Kidney epithelial cell (primary cell): ENCODE measurements around the gene ADCY4. TPM values are rescaled to one million over a fixed set of nuclear protein-coding genes. Genes with fewer than 3 reads are reported as not detected.

Experiments used
- DNase-seq: peaks from one replicate; pipeline ENCODE4 v3.0.0-alpha.2; 2010; ENCODE audit warnings: low read depth
- H3K27me3 ChIP-seq: 2 replicates; pipeline ENCODE4 v1.6.0; 2011; ENCODE audit warnings: low read length; ENCODE audit not compliant: control insufficient read depth, insufficient read depth
- H3K36me3 ChIP-seq: 2 replicates; pipeline ENCODE4 v1.5.1; 2011; ENCODE audit warnings: low read length; ENCODE audit not compliant: control insufficient read depth, insufficient read depth
- H3K4me3 ChIP-seq: 2 replicates; pipeline ENCODE4 v1.5.1; 2011; ENCODE audit warnings: low read depth, mild to moderate bottlenecking, control low read depth, low read length
- total RNA-seq: library from RNA; depleted of rRNA; stranded (reverse); fragments of >200 nt; gene quantifications from 2 replicates; pipeline ENCODE4 v1.2.3, GENCODE V29; 2015
- TF ChIP-seq, protein P1 (sequence below): IDR thresholded peaks from 2 replicates; pipeline ENCODE4 v1.5.1; 2011; ENCODE audit warnings: mild to moderate bottlenecking, moderate library complexity, low read length, control low read depth, inconsistent platforms; ENCODE audit not compliant: insufficient read depth, poor library complexity, severe bottlenecking

ADCY4 gene
- total RNA-seq, 1 donor from 2014 or later, result 9.0 TPM

DNA sequence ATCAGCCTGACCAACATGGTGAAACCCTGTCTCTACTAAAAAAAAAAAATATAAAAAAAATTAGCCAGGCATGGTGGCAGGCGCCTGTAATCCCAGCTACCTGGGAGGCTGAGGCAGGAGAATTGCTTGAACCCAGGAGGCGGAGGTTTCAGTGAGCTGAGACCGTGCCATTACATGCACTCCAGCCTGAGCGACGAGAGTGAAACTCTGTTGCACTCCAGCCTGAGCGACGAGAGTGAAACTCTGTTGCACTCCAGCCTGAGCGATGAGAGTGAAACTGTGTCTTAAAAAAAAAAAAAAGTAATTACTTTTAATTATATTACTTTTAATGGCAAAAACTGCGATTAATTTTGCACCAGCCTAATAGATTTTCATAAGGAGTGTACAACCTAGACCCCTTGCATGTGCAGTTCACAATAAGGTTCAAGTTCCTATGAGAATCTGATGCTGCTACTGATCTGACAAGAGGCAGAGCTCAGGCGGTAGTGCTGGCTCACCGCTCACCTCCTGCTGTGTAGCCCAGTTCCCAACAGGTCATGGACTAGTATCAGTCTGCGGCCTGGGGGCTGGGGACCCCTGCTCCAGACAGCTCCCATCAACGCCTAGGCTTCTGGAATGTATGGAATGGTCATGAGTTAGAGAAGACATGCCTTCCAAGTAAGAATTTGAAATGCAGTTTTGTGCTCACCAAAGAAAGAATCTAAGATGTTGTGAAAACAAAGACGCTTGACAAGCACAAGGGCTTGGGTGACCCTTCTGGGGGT is 13.5 kb downstream of the ADCY4 start:
- H3K4me3 ChIP-seq, result no peak overlapping the region
- DNase-seq, result no peak
- TF ChIP-seq, protein P1, sequence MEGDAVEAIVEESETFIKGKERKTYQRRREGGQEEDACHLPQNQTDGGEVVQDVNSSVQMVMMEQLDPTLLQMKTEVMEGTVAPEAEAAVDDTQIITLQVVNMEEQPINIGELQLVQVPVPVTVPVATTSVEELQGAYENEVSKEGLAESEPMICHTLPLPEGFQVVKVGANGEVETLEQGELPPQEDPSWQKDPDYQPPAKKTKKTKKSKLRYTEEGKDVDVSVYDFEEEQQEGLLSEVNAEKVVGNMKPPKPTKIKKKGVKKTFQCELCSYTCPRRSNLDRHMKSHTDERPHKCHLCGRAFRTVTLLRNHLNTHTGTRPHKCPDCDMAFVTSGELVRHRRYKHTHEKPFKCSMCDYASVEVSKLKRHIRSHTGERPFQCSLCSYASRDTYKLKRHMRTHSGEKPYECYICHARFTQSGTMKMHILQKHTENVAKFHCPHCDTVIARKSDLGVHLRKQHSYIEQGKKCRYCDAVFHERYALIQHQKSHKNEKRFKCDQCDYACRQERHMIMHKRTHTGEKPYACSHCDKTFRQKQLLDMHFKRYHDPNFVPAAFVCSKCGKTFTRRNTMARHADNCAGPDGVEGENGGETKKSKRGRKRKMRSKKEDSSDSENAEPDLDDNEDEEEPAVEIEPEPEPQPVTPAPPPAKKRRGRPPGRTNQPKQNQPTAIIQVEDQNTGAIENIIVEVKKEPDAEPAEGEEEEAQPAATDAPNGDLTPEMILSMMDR, result no peak
- peaks cover 34% of the 10 kb centered on the region for H3K27me3 ChIP-seq
- no peaks in the 10 kb centered on the region for H3K36me3 ChIP-seq

DNA sequence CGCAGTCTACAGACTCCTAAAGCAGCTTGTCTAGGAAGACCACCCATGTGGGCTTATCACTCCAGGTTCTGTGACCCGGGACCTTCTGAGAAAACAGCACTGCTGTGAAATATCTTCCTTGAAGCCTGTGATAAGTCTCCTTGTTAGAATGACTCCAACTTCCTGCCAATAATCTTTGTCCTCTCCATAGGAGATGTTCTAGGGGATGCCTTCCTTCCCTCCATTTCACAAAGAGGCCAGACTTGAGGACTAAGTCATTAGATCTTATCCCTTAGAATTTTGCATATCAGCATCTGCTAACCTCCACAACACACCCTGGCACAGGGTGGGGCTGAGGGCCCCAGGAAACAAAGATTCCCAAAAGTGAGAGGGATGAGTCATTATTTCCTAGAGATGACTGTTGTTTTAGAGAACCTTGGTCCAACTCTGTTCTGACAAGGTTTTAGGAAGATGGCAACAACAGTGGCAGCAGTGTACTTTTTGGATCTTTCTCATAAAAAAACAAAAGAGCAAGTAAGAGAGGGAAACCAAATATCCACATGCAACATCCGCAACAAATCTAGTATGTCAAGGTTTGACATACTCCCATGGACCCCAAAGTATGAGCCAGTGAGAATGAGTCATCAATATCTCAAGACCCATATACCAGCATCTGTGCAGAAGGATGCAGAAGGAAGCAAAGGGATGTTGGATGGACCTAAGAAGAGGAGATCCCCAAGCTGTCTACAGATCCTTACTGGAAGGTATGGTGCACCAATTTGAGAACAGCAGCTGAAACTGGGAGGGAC is 17.5 kb downstream of the ADCY4 start:
- H3K36me3 ChIP-seq, result no peaks in the 10 kb centered on the region
- peaks cover 27% of the 10 kb centered on the region for H3K27me3 ChIP-seq
- H3K4me3 ChIP-seq, result no peak overlapping the region
- no peak for DNase-seq
- TF ChIP-seq, protein P1, result no peak

DNA sequence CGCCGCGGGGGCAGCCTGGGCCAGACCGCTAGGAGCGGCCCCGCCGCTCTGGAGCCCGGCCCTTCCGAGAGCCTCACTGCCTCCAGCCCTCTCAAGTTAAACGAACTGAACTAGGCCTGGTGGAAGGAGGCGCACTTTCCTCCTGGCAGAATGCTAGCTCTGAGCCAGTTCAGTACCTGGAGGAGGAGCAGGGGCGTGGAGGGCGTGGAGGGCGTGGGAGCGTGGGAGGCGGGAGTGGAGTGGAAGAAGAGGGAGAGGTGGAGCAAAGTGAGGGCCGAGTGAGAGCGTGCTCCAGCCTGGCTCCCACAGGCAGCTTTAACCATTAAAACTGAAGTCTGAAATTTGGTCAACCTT is 18.3 kb downstream of the ADCY4 start:
- no peaks in the 10 kb centered on the region for H3K36me3 ChIP-seq
- TF ChIP-seq, protein P1, result no peak

DNA sequence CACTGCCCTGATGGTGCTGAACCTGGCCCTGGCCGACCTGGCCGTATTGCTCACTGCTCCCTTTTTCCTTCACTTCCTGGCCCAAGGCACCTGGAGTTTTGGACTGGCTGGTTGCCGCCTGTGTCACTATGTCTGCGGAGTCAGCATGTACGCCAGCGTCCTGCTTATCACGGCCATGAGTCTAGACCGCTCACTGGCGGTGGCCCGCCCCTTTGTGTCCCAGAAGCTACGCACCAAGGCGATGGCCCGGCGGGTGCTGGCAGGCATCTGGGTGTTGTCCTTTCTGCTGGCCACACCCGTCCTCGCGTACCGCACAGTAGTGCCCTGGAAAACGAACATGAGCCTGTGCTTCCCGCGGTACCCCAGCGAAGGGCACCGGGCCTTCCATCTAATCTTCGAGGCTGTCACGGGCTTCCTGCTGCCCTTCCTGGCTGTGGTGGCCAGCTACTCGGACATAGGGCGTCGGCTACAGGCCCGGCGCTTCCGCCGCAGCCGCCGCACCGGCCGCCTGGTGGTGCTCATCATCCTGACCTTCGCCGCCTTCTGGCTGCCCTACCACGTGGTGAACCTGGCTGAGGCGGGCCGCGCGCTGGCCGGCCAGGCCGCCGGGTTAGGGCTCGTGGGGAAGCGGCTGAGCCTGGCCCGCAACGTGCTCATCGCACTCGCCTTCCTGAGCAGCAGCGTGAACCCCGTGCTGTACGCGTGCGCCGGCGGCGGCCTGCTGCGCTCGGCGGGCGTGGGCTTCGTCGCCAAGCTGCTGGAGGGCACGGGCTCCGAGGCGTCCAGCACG is 18.9 kb downstream of the ADCY4 start:
- no peak for DNase-seq
- H3K36me3 ChIP-seq, result no peaks in the 10 kb centered on the region
- TF ChIP-seq, protein P1, result peak; percentile 4
- H3K27me3 ChIP-seq, result peaks cover 25% of the 10 kb centered on the region
- H3K4me3 ChIP-seq, result no peak overlapping the region

More for the DNA sequence above, 18.3 kb downstream of the ADCY4 start:
- peaks cover 25% of the 10 kb centered on the region for H3K27me3 ChIP-seq
- no peak for DNase-seq
- no peak overlapping the region for H3K4me3 ChIP-seq

DNA sequence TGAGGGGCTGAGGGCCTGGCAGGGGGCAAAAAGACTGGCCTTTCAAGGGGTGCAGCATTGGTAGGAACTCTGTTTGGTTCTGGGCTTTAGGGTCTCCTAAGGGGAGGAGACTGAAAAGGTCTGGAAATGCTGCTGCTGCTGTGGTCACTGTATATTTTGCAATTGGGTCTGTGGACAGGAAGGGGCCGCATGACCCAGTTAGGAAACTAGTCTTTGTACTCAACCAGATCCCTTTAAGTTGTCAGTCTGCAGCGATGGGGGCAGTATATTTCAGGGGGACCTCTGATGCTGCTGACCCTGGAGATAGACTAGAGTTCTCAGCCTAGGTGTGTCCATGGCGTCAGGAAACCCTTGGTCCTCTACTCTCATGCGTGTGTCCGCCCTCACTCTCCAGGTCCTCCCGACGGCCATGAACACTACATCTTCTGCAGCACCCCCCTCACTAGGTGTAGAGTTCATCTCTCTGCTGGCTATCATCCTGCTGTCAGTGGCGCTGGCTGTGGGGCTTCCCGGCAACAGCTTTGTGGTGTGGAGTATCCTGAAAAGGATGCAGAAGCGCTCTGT is 19.5 kb downstream of the ADCY4 start:
- Histone ChIP-seq H3K27me3 (peaks cover 25% of the 10 kb centered on the region), H3K36me3 (no peaks in the 10 kb centered on the region), H3K4me3 (no peak overlapping the region)
- TF ChIP-seq, protein P1, result no peak
- no peak for DNase-seq
